IMR-90 (cell line): ENCODE data around the gene OTUB2. TPM values are rescaled to one million over a fixed set of nuclear protein-coding genes. Genes with fewer than 3 reads are reported as not detected.

Experiments used
- ATAC-seq: fragments of 200-7000 bp; cut with Tn5 transposase; 2 replicates; pipeline ENCODE4 v1.9.1; 2020; ENCODE audit warnings: low read depth, mild to moderate bottlenecking, moderate library complexity
- BruUV-seq: library from RNA; stranded (reverse); fragments of 400-500 nt; replicated peaks from 2 replicates; lab custom pipeline; 2021; lab: Mats Ljungman, UMichigan
- CTCF ChIA-PET: fragments of 300-600 bp; formaldehyde crosslinking; extraction: SDS; loops from one replicate; lab custom pipeline; 2021; ENCODE audit warnings: antibody characterized with exemption; lab: Yijun Ruan, JAX
- POLR2A ChIA-PET: fragments of 300-600 bp; sonication (Branson Sonifier 250); formaldehyde crosslinking; loops from one replicate; lab custom pipeline; 2022; ENCODE audit warnings: antibody characterized with exemption; ENCODE audit not compliant: unreplicated experiment; lab: Charles Lee
- DNase-seq: peaks from one replicate; pipeline ENCODE4 v3.0.0; 2013
- H2AFZ ChIP-seq: replicated peaks from 2 replicates; pipeline ENCODE3; 2013; ENCODE audit warnings: low read length, mild to moderate bottlenecking; ENCODE audit not compliant: poor library complexity
- H2AK5ac ChIP-seq: 2 replicates; pipeline ENCODE4 v1.6.1; 2013; ENCODE audit warnings: low read depth, low read length, inconsistent platforms
- H2AK9ac ChIP-seq: replicated peaks from 2 replicates; pipeline ENCODE3; 2013; ENCODE audit warnings: mild to moderate bottlenecking, low read depth, low read length, moderate library complexity; ENCODE audit not compliant: poor library complexity
- H2BK120ac ChIP-seq: 2 replicates; pipeline ENCODE4 v1.6.1; 2013; ENCODE audit warnings: low read depth, low read length, inconsistent platforms
- H2BK15ac ChIP-seq: 3 replicates; pipeline ENCODE4 v1.6.1; 2013; ENCODE audit warnings: low read depth, low read length, inconsistent platforms
- H2BK20ac ChIP-seq: 2 replicates; pipeline ENCODE4 v1.6.1; 2013; ENCODE audit warnings: low read depth, mild to moderate bottlenecking, inconsistent platforms, low read length, moderate library complexity
- H2BK5ac ChIP-seq: 2 replicates; pipeline ENCODE4 v1.6.1; 2013; ENCODE audit warnings: mild to moderate bottlenecking, low read depth, low read length, inconsistent platforms; ENCODE audit not compliant: poor library complexity, severe bottlenecking
- H3K14ac ChIP-seq: replicated peaks from 2 replicates; pipeline ENCODE4 v1.6.1; 2013; ENCODE audit warnings: low read depth, low read length, inconsistent platforms
- H3K18ac ChIP-seq: 2 replicates; pipeline ENCODE4 v1.6.1; 2013; ENCODE audit warnings: low read depth, low read length, control low read depth
- H3K23ac ChIP-seq: 2 replicates; pipeline ENCODE4 v1.6.1; 2013; ENCODE audit warnings: low read depth, low read length, inconsistent platforms
- H3K27ac ChIP-seq: 2 replicates; pipeline ENCODE4 v1.5.1; 2013; ENCODE audit warnings: mild to moderate bottlenecking, control low read depth, low read length; ENCODE audit not compliant: insufficient read depth
- H3K27me3 ChIP-seq: 2 replicates; pipeline ENCODE4 v1.6.1; 2013; ENCODE audit warnings: low read length; ENCODE audit not compliant: control insufficient read depth, insufficient read depth
- H3K36me3 ChIP-seq: 2 replicates; pipeline ENCODE4 v1.6.1; 2013; ENCODE audit warnings: low read length, mixed read lengths; ENCODE audit not compliant: control insufficient read depth, insufficient read depth
- H3K4ac ChIP-seq: 2 replicates; pipeline ENCODE4 v1.6.1; 2013; ENCODE audit warnings: low read depth, low read length, inconsistent platforms
- H3K4me1 ChIP-seq: 2 replicates; pipeline ENCODE4 v1.6.1; 2013; ENCODE audit warnings: low read length, mixed read lengths; ENCODE audit not compliant: control insufficient read depth, insufficient read depth
- H3K4me2 ChIP-seq: 2 replicates; pipeline ENCODE4 v1.6.1; 2013; ENCODE audit warnings: low read depth, mild to moderate bottlenecking, control low read depth, low read length, moderate library complexity
- H3K4me3 ChIP-seq: 2 replicates; pipeline ENCODE4 v1.5.1; 2013; ENCODE audit warnings: low read depth, mild to moderate bottlenecking, control low read depth, low read length, moderate library complexity; ENCODE audit not compliant: insufficient read depth
- H3K56ac ChIP-seq: 2 replicates; pipeline ENCODE4 v1.6.1; 2013; ENCODE audit warnings: low read length, inconsistent platforms; ENCODE audit not compliant: insufficient read depth; ENCODE audit errors: extremely low read depth
- H3K79me1 ChIP-seq, 2 experiments: 2 replicates each; pipeline ENCODE4 v1.6.1; 2013; ENCODE audit warnings: low read length in 2 of 2, inconsistent platforms in 1 of 2, low read depth in 1 of 2
- H3K9ac ChIP-seq: 2 replicates; pipeline ENCODE4 v1.6.1; 2013; ENCODE audit warnings: low read depth, low read length, control low read depth
- H3K9me1 ChIP-seq: 2 replicates; pipeline ENCODE4 v1.6.1; 2013; ENCODE audit warnings: low read length, inconsistent platforms; ENCODE audit not compliant: insufficient read depth
- H3K9me3 ChIP-seq: 2 replicates; pipeline ENCODE4 v1.6.1; 2013; ENCODE audit warnings: low read length; ENCODE audit not compliant: control insufficient read depth, insufficient read depth
- H4K20me1 ChIP-seq: 2 replicates; pipeline ENCODE4 v1.6.1; 2013; ENCODE audit warnings: low read length, inconsistent platforms; ENCODE audit not compliant: insufficient read depth
- H4K5ac ChIP-seq: 2 replicates; pipeline ENCODE4 v1.6.1; 2013; ENCODE audit warnings: mild to moderate bottlenecking, low read depth, low read length, control low read depth
- H4K8ac ChIP-seq, 2 experiments: 2 replicates each; pipeline ENCODE4 v1.6.1; 2013; ENCODE audit warnings: low read depth in 2 of 2, low read length in 2 of 2, control low read depth in 1 of 2, inconsistent platforms in 1 of 2
- H4K91ac ChIP-seq: 2 replicates; pipeline ENCODE4 v1.6.1; 2013; ENCODE audit warnings: low read depth, low read length, inconsistent platforms; ENCODE audit not compliant: insufficient read depth
- BHLHE40 ChIP-seq: fragments of 150-350 bp; IDR thresholded peaks from 2 replicates; pipeline ENCODE4 v1.6.1; 2016; ENCODE audit warnings: mild to moderate bottlenecking, low read depth, low read length
- CEBPB ChIP-seq: IDR thresholded peaks from 2 replicates; pipeline ENCODE4 v1.6.1; 2012; ENCODE audit warnings: low read depth, low read length, improper control_type of control experiment
- CHD1 ChIP-seq: IDR thresholded peaks from 2 replicates; pipeline ENCODE4 v1.6.1; 2012; ENCODE audit warnings: low read depth, low read length, improper control_type of control experiment
- FOS ChIP-seq: fragments of 150-350 bp; IDR thresholded peaks from 2 replicates; pipeline ENCODE4 v1.6.1; 2016; ENCODE audit warnings: low read depth, low read length
- MAFK ChIP-seq: IDR thresholded peaks from 2 replicates; pipeline ENCODE4 v1.6.1; 2012; ENCODE audit warnings: low read depth, low read length, improper control_type of control experiment
- MXI1 ChIP-seq: IDR thresholded peaks from 2 replicates; pipeline ENCODE4 v1.6.1; 2012; ENCODE audit warnings: low read depth, mild to moderate bottlenecking, low read length, moderate library complexity, borderline replicate concordance
- NFE2L2 ChIP-seq: fragments of 150-350 bp; IDR thresholded peaks from 2 replicates; pipeline ENCODE4 v1.6.1; 2016; ENCODE audit warnings: low read depth, mild to moderate bottlenecking, low read length
- POLR2A ChIP-seq: IDR thresholded peaks from 2 replicates; pipeline ENCODE4 v1.6.1; 2012; ENCODE audit warnings: mild to moderate bottlenecking, low read depth, low read length
- RAD21 ChIP-seq: IDR thresholded peaks from 2 replicates; pipeline ENCODE4 v1.6.1; 2012; ENCODE audit warnings: low read length, improper control_type of control experiment
- RCOR1 ChIP-seq: IDR thresholded peaks from 2 replicates; pipeline ENCODE4 v1.6.1; 2012; ENCODE audit warnings: mild to moderate bottlenecking, low read length, improper control_type of control experiment; ENCODE audit not compliant: insufficient replicate concordance
- RFX5 ChIP-seq: IDR thresholded peaks from 2 replicates; pipeline ENCODE4 v1.8.0; 2012; ENCODE audit warnings: low read depth, mild to moderate bottlenecking, low read length, moderate library complexity
- SMC3 ChIP-seq: fragments of 150-350 bp; IDR thresholded peaks from 2 replicates; pipeline ENCODE4 v1.6.1; 2016; ENCODE audit warnings: low read depth, mild to moderate bottlenecking, antibody characterized with exemption, low read length, moderate library complexity
- WGBS, 2 experiments: methylation state at CpG; one replicate each; pipeline versions ENCODE4 v1.1.5 to v1.1.7; 2013; ENCODE audit warnings: missing lambda C conversion rate in 2 of 2; ENCODE audit not compliant: insufficient read length in 1 of 2; ENCODE audit errors: extremely low coverage in 2 of 2; 5-methylcytosine and 5-hydroxymethylcytosine counted together
- dilution Hi-C: fragments of 300-500 bp; cut with HindIII; formaldehyde crosslinking; loops from one replicate; pipeline ENCODE4 v1.14.3; 2018; ENCODE audit warnings: low sequenced_read_pairs; ENCODE audit not compliant: unreplicated experiment
- in situ Hi-C: fragments of 300-500 bp; cut with MboI; formaldehyde crosslinking; loops from 3 replicates; pipeline ENCODE4 v1.14.3; 2019; ENCODE audit warnings: low sequenced_read_pairs, inconsistent platforms, mixed read lengths
- intact Hi-C: fragments of 100-400 bp; cut with micrococcal nuclease; formaldehyde crosslinking; loops from 2 replicates; pipeline ENCODE4 v1.10.0; 2022
- polyA plus RNA-seq, 3 experiments: library from polyadenylated mRNA; depleted of rRNA; stranded (reverse); fragments of >200 nt; gene quantifications; 2 replicates each; pipeline ENCODE4 v1.2.3, GENCODE V29; 2012; ENCODE audit warnings: low replicate concordance in 1 of 3
- total RNA-seq: library from RNA; depleted of rRNA; stranded (reverse); fragments of >200 nt; gene quantifications from 2 replicates; pipeline ENCODE4 v1.2.3, GENCODE V29; 2012
- TF ChIP-seq, protein P1 (sequence below): fragments of 150-350 bp; IDR thresholded peaks from 2 replicates; pipeline ENCODE4 v1.6.1; 2017; ENCODE audit warnings: mild to moderate bottlenecking, antibody characterized with exemption, low read length, low read depth

The OTUB2 gene
- total and polyA plus RNA-seq, 2 of the 4 experiments (the other 2 are of a cell fraction), result 1.1 to 2.5 TPM

DNA sequence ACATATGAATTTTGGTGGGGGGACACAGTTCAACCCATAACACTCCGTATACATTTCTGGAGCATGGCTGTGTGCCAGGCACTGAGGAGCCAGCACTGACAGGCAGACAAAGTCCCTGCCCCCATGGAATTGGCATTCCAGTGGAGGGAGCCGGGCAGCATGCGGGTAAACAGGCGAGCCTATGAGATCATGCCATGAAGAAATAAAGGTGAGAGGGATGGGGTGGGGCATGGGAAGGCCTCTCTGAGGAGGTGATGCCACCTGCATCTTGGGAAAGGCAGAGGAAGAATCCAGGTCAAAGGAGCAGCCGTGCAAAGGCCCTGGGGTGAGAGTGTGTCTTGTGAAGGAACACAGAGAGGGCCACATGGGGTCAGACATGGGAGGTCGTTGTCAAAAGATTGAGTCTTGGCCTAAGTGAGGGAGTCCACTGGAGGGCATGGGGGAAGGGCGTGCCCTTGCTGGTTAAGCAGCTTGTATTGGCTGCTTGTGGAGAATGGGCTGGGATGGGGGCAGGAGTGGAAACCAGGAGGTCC lies 3.6 kb downstream of the OTUB2 start:
- Histone ChIP-seq H3K4me2 (no peak overlapping the region), H2AFZ (no peak overlapping the region), H3K36me3 (no peaks in the 10 kb centered on the region), H3K27me3 (no peaks in the 10 kb centered on the region), H3K9ac (no peak overlapping the region), H2AK9ac (no peak overlapping the region), H4K5ac (no peak overlapping the region), H3K4me3 (no peak overlapping the region), H3K56ac (no peak overlapping the region), H3K4me1 (no peaks in the 10 kb centered on the region; the same call in 1 of the 2 replicates), H3K14ac (no peak overlapping the region), H3K27ac (no peak overlapping the region), H2BK5ac (no peak overlapping the region), H3K18ac (no peak overlapping the region), H3K9me1 (0 out of 2 replicates have a peak, but pooled peaks cover 5% of the 10 kb centered on the region), H2BK120ac (no peak overlapping the region), H4K8ac (no peak overlapping the region), H3K4ac (no peak overlapping the region), H4K20me1 (no peaks in the 10 kb centered on the region), H2AK5ac (no peak overlapping the region), H3K9me3 (no peaks in the 10 kb centered on the region), H2BK15ac (no peak overlapping the region), H2BK20ac (no peak overlapping the region), H4K91ac (no peak overlapping the region), H3K23ac (no peak overlapping the region), H3K79me1 (0 out of 4 replicates have a peak, but pooled peaks cover 0 to 4% of the 10 kb centered on the region in 2 experiments)
- POLR2A ChIA-PET, result no interaction called here
- TF ChIP-seq BHLHE40 (no peak), SMC3 (no peak), RFX5 (no peak), FOS (no peak), MXI1 (no peak), CHD1 (no peak), NFE2L2 (no peak), CEBPB (no peak), RCOR1 (no peak), POLR2A (no peak), MAFK (no peak), RAD21 (no peak)
- TF ChIP-seq, protein P1, sequence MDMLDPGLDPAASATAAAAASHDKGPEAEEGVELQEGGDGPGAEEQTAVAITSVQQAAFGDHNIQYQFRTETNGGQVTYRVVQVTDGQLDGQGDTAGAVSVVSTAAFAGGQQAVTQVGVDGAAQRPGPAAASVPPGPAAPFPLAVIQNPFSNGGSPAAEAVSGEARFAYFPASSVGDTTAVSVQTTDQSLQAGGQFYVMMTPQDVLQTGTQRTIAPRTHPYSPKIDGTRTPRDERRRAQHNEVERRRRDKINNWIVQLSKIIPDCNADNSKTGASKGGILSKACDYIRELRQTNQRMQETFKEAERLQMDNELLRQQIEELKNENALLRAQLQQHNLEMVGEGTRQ, result no peak
- CTCF ChIA-PET, result no interaction called here
- ATAC-seq, result no peak
- 78% methylated on average over 5 of the region's 7 CpGs; no CpG with 5 or more reads in 1 of the 2 experiments for WGBS, 2 experiments
- BruUV-seq, result no TSS peak
- intact Hi-C loops, result no loop called here
- DNase-seq, result no peak
- dilution Hi-C loops, result no loop called here
- in situ Hi-C loops, result no loop called here
